Stimulated activated CD8-positive, alpha-beta memory T cell treated with anti-CD3 and anti-CD28 coated beads, Interleukin-2, amount 100 ng/mL, for 1 hour (primary cell): ENCODE measurements around the gene MORC1.
"Not testable (repeated sequence)": the region's sequence is repeated elsewhere in the genome, so short reads cannot be mapped to it uniquely, and the experiment has no call there.

Source experiments
- DNase-seq, 2 donors: peaks; one replicate each; pipeline ENCODE4 v3.0.0-alpha.2; 2020; ENCODE audit warnings: low read depth in 2 of 2

MORC1 gene, protein sequence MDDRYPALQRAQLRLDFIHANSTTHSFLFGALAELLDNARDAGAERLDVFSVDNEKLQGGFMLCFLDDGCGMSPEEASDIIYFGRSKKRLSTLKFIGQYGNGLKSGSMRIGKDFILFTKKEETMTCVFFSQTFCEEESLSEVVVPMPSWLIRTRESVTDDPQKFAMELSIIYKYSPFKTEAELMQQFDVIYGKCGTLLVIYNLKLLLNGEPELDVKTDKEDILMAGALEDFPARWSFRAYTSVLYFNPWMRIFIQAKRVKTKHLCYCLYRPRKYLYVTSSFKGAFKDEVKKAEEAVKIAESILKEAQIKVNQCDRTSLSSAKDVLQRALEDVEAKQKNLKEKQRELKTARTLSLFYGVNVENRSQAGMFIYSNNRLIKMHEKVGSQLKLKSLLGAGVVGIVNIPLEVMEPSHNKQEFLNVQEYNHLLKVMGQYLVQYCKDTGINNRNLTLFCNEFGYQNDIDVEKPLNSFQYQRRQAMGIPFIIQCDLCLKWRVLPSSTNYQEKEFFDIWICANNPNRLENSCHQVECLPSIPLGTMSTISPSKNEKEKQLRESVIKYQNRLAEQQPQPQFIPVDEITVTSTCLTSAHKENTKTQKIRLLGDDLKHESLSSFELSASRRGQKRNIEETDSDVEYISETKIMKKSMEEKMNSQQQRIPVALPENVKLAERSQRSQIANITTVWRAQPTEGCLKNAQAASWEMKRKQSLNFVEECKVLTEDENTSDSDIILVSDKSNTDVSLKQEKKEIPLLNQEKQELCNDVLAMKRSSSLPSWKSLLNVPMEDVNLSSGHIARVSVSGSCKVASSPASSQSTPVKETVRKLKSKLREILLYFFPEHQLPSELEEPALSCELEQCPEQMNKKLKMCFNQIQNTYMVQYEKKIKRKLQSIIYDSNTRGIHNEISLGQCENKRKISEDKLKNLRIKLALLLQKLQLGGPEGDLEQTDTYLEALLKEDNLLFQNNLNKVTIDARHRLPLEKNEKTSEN

DNA sequence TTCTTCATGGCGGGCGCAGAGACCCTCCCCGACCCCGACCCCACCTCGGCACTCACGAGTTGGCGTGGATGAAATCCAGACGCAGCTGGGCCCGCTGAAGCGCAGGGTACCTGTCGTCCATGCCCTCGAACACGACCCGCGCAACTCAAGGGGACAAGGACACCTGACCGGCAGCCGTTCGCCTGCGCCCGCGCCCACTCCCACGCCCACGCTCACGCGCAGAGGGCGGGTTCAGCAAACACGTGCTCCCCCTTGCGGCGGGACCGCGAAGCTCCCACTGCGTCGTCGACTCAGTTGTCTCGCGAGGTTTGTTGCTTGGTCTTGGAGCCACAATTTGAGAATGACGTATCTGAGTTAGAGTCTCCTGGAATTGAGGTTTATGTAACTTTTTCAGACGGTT, at the start of gene MORC1:
MORC1 (minus strand) TSS at position 196 of the 400 bp plus-strand sequence; CDS start at position 121, 75 bp downstream.
- no peak for DNase-seq

DNA sequence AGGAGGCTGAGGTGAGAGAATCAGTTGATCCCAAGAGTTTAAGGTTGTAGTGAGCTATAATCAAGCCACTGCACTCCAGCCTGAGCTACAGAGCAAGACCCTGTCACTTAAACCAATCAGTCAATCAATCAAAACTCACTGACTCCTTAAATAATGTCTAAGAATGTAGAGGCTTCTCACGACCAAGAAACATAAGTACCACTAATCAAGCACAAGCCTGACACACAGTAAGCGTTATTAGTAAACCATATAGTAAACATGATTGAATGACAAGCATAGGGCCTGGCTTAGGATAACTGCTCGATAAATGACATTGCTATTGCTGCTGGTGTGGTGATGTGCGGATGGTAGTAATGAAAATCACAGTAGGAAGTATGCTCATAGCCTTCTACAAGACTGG, 48.0 kb upstream of the MORC1 start:
- DNase-seq: no peak

GRCh38 chr3:109161487-109162123, 43.7 kb upstream of the MORC1 start:
- no peak for DNase-seq

- DNase-seq: no peak
These were observed 37.9 kb upstream of the MORC1 start for GRCh38 chr3:109155828-109156227.

- DNase-seq: no peak
These were observed 37.0 kb upstream of the MORC1 start for GRCh38 chr3:109154979-109155378.

GRCh38 chr3:109152320-109152719, 34.4 kb upstream of the MORC1 start:
- no peak for DNase-seq

DNA sequence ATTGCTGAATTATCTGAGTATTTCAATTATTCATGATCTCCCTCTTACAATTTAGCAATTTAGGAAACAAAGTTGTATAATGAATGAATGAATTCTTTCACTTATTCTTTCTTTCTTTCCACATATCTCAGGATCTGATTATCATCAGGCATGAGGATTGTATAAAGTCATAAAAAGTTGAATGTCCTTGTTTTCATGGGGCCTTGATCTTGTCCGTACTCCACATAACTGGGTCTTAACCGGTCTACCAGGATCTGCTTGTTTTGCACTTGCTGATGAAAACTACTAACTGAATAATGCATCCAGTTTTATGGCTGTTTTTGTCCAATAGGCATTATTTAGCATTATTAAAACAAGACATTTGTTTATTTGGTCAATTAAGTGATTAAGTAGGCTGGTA, 31.1 kb upstream of the MORC1 start:
- no peak for DNase-seq

DNA sequence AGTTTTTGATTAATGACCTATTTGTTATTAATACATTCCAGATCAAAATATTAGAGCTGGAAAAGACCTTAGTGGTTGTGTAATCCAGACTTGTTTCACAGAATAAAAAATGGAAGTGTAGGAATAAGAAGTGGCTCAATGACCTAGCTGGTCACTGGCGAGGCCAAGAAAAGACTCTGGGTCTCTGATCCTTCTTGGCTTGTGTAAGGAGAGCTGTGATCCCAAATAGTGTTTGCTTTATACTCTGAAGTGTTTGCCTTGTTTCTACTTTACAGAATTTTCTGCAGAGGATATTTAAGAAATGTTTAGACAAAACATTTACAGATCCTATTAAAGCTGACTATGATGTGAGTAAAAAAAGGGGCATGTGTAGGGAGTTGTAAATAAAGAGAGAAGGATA, 25.7 kb upstream of the MORC1 start:
- no peak for DNase-seq

DNA sequence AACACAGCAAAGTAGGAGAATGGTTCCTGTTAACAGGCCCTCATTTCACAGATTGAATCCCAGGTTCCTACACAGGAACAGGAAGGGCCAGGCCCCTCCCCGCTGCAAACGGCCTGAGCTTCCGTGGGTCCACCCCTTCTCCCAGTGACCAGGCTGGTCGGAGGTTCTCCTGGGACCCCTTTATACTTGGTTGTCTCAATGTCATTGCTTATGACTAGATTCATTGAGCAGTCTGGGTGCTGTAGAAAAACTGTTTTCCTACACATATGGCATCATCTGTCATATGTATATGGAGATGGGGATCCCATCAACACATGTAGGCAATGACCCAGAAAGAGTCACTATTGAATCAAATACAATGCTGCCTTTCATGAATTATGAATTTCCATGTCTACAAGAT, 22.4 kb upstream of the MORC1 start:
- no peak for DNase-seq

GRCh38 chr3:109137761-109138160, 19.8 kb upstream of the MORC1 start:
- DNase-seq: no peak

GRCh38 chr3:109136523-109136922, 18.6 kb upstream of the MORC1 start, which contains the start of gene C3orf85:
Gene C3orf85, plus strand, starts transcription at chr3:109136719. Its CDS starts 129 bp downstream, at chr3:109136848.
- no peak for DNase-seq

GRCh38 chr3:109133474-109133816, 15.5 kb upstream of the MORC1 start:
- not testable (repeated sequence) for DNase-seq

GRCh38 chr3:109132801-109133473, 15.0 kb upstream of the MORC1 start:
- DNase-seq: no peak

DNA sequence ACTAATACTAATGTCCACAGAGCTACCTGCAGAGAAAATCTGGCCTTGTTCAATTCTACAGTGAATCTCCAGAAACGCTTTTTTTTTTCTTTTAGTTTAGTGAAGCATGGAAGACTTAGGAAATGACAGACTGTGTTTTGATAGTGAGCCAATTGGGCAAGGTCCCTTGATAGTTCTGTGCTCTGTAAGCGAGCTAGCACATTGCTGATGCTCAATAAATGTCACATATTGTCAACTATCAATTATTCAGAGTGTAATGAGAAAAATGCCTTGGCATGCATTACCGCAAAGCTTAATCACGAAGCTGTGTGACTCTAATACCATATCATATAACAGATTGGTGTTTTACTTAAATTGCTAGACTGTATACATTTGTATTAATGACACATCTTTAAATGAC, 13.3 kb upstream of the MORC1 start:
- no peak for DNase-seq

GRCh38 chr3:109127553-109127952, 9.6 kb upstream of the MORC1 start:
- DNase-seq: no peak

DNA sequence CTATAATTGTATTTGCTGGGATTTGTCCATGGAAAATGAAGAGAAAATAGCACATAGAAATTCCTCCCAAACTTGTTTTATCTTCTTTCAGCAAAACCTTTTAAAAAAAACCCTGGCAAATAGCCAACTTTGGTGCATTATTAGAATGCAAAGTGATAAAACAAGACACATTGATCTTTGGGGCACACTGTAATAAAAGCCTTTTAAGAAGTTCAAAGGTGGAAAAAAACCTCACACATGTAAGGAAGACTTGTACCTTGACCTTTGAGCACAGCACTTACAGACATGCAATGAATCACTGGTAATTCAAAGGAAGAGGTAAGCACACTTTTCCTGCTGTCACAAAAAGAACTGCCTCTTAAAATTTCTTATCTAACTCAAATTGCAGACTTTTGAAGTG, 8.0 kb upstream of the MORC1 start:
- DNase-seq: no peak

DNA sequence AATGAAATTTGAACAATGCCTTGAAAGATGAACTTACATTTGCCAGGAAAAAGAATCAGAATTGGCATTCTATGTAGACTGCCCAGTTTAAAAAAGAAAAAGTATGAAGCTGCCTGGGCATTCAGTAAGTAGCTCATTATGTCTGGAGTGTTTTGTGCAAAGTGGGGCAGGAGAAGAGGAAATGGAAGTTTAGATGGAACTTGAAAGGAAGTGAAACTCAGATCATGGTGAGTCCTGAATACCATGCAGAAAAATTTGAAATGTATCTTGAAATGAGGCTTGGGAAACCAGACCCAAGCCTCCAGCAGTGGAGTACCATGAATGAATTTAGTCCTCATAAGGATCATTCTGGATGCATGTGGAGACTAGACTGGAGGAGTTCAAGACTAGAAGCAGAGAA, 4.8 kb upstream of the MORC1 start:
- DNase-seq: no peak

- DNase-seq: no peak
These were observed 650 bp upstream of the MORC1 start for GRCh38 chr3:109118584-109118983.

- DNase-seq: no peak
These were observed 1.9 kb downstream of the MORC1 start for GRCh38 chr3:109116031-109116430.

- no peak for DNase-seq
These were observed 2.5 kb downstream of the MORC1 start for GRCh38 chr3:109115451-109115850.

DNA sequence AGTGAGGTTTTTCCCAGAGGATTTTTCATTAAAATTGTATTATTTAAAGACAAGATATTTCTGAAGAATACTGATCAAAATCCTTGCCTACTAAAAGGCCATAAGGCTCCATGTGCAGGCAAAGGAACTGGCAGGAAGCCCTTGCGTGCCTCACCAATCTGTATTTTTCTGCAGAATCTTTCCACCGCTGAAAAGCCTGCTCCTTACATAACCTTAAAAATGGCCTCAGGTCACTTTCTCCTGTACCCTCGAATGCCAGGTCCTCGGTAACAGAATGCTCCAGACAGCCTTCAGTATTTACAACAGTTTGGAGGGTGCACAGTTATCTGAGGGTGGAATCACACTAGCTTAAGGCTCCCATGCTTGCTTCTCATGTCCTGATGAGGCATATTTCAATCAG, 3.2 kb downstream of the MORC1 start:
- no peak for DNase-seq
